ENCODE data around the gene OR52N2. TPM values are rescaled to one million over a fixed set of nuclear protein-coding genes. Genes with fewer than 3 reads are reported as not detected.

Gene OR52N2
- total and polyA plus RNA-seq, 12 donors = not detected

- Histone ChIP-seq H3K27me3 (no peaks in the 10 kb centered on the region), H3K36me3 (no peaks in the 10 kb centered on the region), H3K4me3 (no peak overlapping the region), H3K4me1 (no peaks in the 10 kb centered on the region), H3K27ac (no peak overlapping the region), H3K9me3 (peaks cover 0 to 20% (median 0%) of the 10 kb centered on the region in 11 donors)
- no peak for ATAC-seq
- DNase-seq = no peak
- intact Hi-C loops (cut with DNase I) = no loop called here
- TF ChIP-seq CTCF (IDR thresholded peaks at IDR 0.05) = no peak
Observed at GRCh38 chr11:5847711-5848110, 39.0 kb downstream of the OR52N2 start.

DNA sequence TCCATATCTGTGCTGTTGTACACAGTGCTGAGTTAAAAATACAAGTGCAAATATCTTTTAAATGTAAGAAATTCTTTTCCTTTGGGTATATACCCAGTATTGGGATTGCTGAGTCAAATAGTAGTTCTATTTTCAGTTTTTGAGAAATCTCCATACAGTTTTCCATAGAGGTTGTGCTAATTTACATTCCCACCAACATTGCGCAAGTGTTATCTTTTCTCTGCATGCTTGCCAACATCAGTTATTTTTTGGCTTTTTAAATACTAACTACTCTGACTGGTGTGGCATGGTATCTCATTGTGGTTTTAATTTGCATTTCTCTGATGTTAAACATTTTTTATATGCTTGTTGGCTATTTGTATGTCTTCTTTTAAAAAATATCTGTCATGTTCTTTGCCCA lies 42.3 kb downstream of the OR52N2 start:
- 89 to 95% methylated on average over 1 of the region's 1 CpG for WGBS, 2 donors
- H3K4me3 ChIP-seq = no peak overlapping the region
- ATAC-seq (no peak), DNase-seq (no peak)
- intact Hi-C loops (cut with DNase I) = no loop called here
- H3K27me3 ChIP-seq = no peaks in the 10 kb centered on the region
- H3K27ac ChIP-seq = no peak overlapping the region
- no peaks in the 10 kb centered on the region for H3K4me1 ChIP-seq
- peaks cover 0 to 29% (median 0%) of the 10 kb centered on the region in 11 donors for H3K9me3 ChIP-seq
- H3K36me3 ChIP-seq = no peaks in the 10 kb centered on the region
- TF ChIP-seq CTCF (IDR thresholded peaks at IDR 0.05) = no peak

DNA sequence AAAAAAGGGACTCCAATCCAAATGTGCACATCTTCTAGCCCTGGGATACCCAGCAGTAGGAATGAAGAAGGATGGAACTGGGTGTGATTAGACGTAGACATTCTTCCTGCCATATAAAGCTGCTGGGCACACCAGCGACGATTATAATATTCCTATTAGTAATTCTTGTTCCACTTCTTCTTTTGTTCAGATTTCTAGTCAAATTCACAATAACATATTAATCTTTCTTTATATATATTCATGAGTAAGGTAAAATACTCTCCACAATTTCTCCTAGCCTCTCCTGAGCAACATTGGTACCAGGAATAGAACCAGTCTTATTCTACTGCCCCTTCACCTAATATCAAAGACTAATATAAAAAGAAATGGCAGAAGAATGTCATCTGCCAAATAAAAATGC lies 48.9 kb downstream of the OR52N2 start, which contains the start of gene OR52E8:
Gene OR52E8, minus strand, starts transcription at position 101 of the 400 bp plus-strand sequence. Its CDS starts 0 bp downstream, at position 101.
- Histone ChIP-seq H3K4me3 (no peak within 1 kb of the TSS), H3K27ac (no peak within 1 kb of the TSS), H3K9me3 (peaks cover 0 to 9% (median 0%) of the 10 kb centered on the region in 11 donors), H3K4me1 (no peaks in the 10 kb centered on the region), H3K36me3 (no peaks in the 10 kb centered on the region), H3K27me3 (no peaks in the 10 kb centered on the region)
- WGBS, 2 donors = 92 to 95% methylated on average over 3 of the region's 3 CpGs
- intact Hi-C loops (cut with DNase I) = no loop called here
- ATAC-seq (no peak), DNase-seq (no peak)
- TF ChIP-seq CTCF (IDR thresholded peaks at IDR 0.05) = no peak

DNA sequence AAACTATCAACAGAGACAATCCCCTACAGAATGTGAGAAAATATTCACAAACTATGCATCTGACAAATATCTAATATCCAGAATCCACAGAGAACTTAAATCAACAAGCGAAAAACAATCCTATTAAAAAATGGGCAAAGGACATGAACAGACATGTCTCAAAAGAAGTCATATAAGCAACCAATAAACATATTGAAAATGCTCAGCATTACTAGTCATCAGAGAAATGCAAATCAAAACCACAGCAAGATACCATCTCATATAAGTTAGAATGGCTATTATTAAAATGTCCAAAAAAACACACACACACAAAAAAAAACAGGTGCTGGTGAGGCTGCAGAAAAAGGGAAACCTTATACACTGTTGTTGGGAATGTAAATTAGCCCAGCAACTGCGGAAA lies 57.1 kb downstream of the OR52N2 start:
- ATAC-seq (no peak), DNase-seq (no peak)
- no peaks in the 10 kb centered on the region for H3K36me3 ChIP-seq
- intact Hi-C loops (cut with DNase I) = no loop called here
- no peak for TF ChIP-seq CTCF (IDR thresholded peaks at IDR 0.05)
- H3K27ac ChIP-seq = no peak overlapping the region
- H3K27me3 ChIP-seq = no peaks in the 10 kb centered on the region
- 82 to 86% methylated on average over 2 of the region's 2 CpGs for WGBS, 2 donors
- H3K4me1 ChIP-seq = no peaks in the 10 kb centered on the region
- no peak overlapping the region for H3K4me3 ChIP-seq
- H3K9me3 ChIP-seq = peaks cover 0 to 9% (median 0%) of the 10 kb centered on the region in 11 donors

Other genes with a start within 250 kb of the OR52N2 start
- gene OR52B6, start 228.0 kb upstream of the OR52N2 start, total RNA-seq = not detected
- not detected for gene OR52B6, start 228.0 kb upstream of the OR52N2 start, polyA plus RNA-seq
- 1 to 10 TPM in 5 of 10 donors, under 1 TPM in 5; 0.38 to 2.2 (median 1.0) TPM for gene TRIM6, start 212.3 kb upstream of the OR52N2 start, total RNA-seq
- gene TRIM6, start 212.3 kb upstream of the OR52N2 start, polyA plus RNA-seq = under 1 TPM; 0.52 to 0.95 TPM
- 1 to 10 TPM in 9 of 10 donors, under 1 TPM in 1; 0.66 to 6.5 (median 2.0) TPM for gene TRIM34, start 183.9 kb upstream of the OR52N2 start, total RNA-seq
- gene TRIM34, start 183.9 kb upstream of the OR52N2 start, polyA plus RNA-seq = 1 to 10 TPM; 1.8 to 1.9 TPM
- gene TRIM5, start 123.8 kb upstream of the OR52N2 start, total RNA-seq = 10 to 100 TPM in 2 of 10 donors, 1 to 10 TPM in 8; 3.1 to 12.6 (median 7.8) TPM
- 1 to 10 TPM; 6.4 to 6.5 TPM for gene TRIM5, start 123.8 kb upstream of the OR52N2 start, polyA plus RNA-seq
- gene TRIM22, start 119.1 kb upstream of the OR52N2 start, total RNA-seq = 10 to 100 TPM; 11.7 to 52.6 (median 17.6) TPM
- 10 to 100 TPM in 1 of 2 donors, 1 to 10 TPM in 1; 8.1 to 27.1 TPM for gene TRIM22, start 119.1 kb upstream of the OR52N2 start, polyA plus RNA-seq
- not detected for gene OR56B1, start 72.5 kb upstream of the OR52N2 start, total RNA-seq
- not detected for gene OR56B1, start 72.5 kb upstream of the OR52N2 start, polyA plus RNA-seq
- under 1 TPM in 1 of 10 donors, not detected in 9; 0.32 TPM for gene OR52N4, start 54.7 kb upstream of the OR52N2 start, total RNA-seq
- not detected for gene OR52N4, start 54.7 kb upstream of the OR52N2 start, polyA plus RNA-seq
- under 1 TPM in 1 of 10 donors, not detected in 9; 0.09 TPM for gene OR52N5, start 25.6 kb upstream of the OR52N2 start, total RNA-seq
- gene OR52N5, start 25.6 kb upstream of the OR52N2 start, polyA plus RNA-seq = not detected
- under 1 TPM in 1 of 10 donors, not detected in 9; 0.09 TPM for gene OR52N1, start 17.7 kb upstream of the OR52N2 start, total RNA-seq
- gene OR52N1, start 17.7 kb upstream of the OR52N2 start, polyA plus RNA-seq = not detected
- gene OR52E6, start 33.0 kb downstream of the OR52N2 start, total RNA-seq = not detected
- gene OR52E6, start 33.0 kb downstream of the OR52N2 start, polyA plus RNA-seq = not detected
- not detected for gene OR52E8, start 48.8 kb downstream of the OR52N2 start, total RNA-seq
- not detected for gene OR52E8, start 48.8 kb downstream of the OR52N2 start, polyA plus RNA-seq
- gene OR52E4, start 71.7 kb downstream of the OR52N2 start, total RNA-seq = not detected
- not detected for gene OR52E4, start 71.7 kb downstream of the OR52N2 start, polyA plus RNA-seq
- not detected for gene OR52E5, start 84.3 kb downstream of the OR52N2 start, total RNA-seq
- gene OR52E5, start 84.3 kb downstream of the OR52N2 start, polyA plus RNA-seq = not detected
- not detected for gene OR56A3, start 133.3 kb downstream of the OR52N2 start, total RNA-seq
- gene OR56A3, start 133.3 kb downstream of the OR52N2 start, polyA plus RNA-seq = not detected
- not detected for gene OR56A5, start 159.6 kb downstream of the OR52N2 start, total RNA-seq
- gene OR56A5, start 159.6 kb downstream of the OR52N2 start, polyA plus RNA-seq = not detected
- gene OR52L1, start 178.1 kb downstream of the OR52N2 start, total RNA-seq = not detected
- gene OR52L1, start 178.1 kb downstream of the OR52N2 start, polyA plus RNA-seq = not detected
- gene OR56A4, start 198.0 kb downstream of the OR52N2 start, total RNA-seq = under 1 TPM in 1 of 10 donors, not detected in 9; 0.05 TPM
- not detected for gene OR56A4, start 198.0 kb downstream of the OR52N2 start, polyA plus RNA-seq
- gene OR56A1, start 221.8 kb downstream of the OR52N2 start, total RNA-seq = not detected
- not detected for gene OR56A1, start 221.8 kb downstream of the OR52N2 start, polyA plus RNA-seq

All from heart right ventricle (tissue), 16 donors.